BLaER1 treated with 17β-estradiol and CSF1 and Interleukin-3, amounts not matched to agents 10 nM and 100 nM (cell line): Measurements from ENCODE around the gene UBE3B.

ENCODE experiments used
- H3K27ac ChIP-seq, 11 experiments: shearing (Covaris generic); formaldehyde crosslinking; 2 replicates each; pipeline ENCODE4 v1.8.1; 2022
- H3K27me3 ChIP-seq, 11 experiments: shearing (Covaris generic); formaldehyde crosslinking; 2 replicates each; pipeline ENCODE4 v1.8.1; 2022
- H3K36me3 ChIP-seq, 11 experiments: shearing (Covaris generic); formaldehyde crosslinking; 2 replicates each; pipeline ENCODE4 v1.8.1; 2022
- H3K4me1 ChIP-seq, 10 experiments: shearing (Covaris generic); formaldehyde crosslinking; 2 replicates each; pipeline ENCODE4 v1.8.1; 2022
- H3K4me2 ChIP-seq, 11 experiments: shearing (Covaris generic); formaldehyde crosslinking; 2 replicates each; pipeline ENCODE4 v1.8.1; 2022
- H3K4me3 ChIP-seq, 10 experiments: shearing (Covaris generic); formaldehyde crosslinking; 2 replicates each; pipeline ENCODE4 v1.8.1; 2022
- H3K9ac ChIP-seq, 11 experiments: shearing (Covaris generic); formaldehyde crosslinking; 2 replicates each; pipeline ENCODE4 v1.8.1; 2022
- H3K9me3 ChIP-seq, 11 experiments: shearing (Covaris generic); formaldehyde crosslinking; replicated peaks in 1 of 11; 2 replicates each; pipeline ENCODE4 v1.8.1; 2022
- H4K20me1 ChIP-seq, 11 experiments: shearing (Covaris generic); formaldehyde crosslinking; 2 replicates each; pipeline ENCODE4 v1.8.1; 2022
- Cebpa-rat ChIP-seq, 11 experiments: shearing (Covaris generic); IDR thresholded peaks; 2 replicates each; pipeline ENCODE4 v1.8.1; 2022

Gene UBE3B

GRCh38 chr12:109573029-109573913, 95.8 kb downstream of the UBE3B start, which contains the start of the genes MMAB and MVK:
Gene MMAB (minus strand): TSS chr12:109573504. CDS start chr12:109573480, 24 bp downstream.
Gene MVK (plus strand): TSS chr12:109573794. CDS start chr12:109574823, 1,029 bp downstream.
- peak within 1 kb of the TSS; percentile 77 to 90 (median 83) for H3K9ac ChIP-seq
- H3K27ac ChIP-seq, result peak within 1 kb of the TSS; percentile 75 to 86 (median 82)
- H3K4me3 ChIP-seq, result peak within 1 kb of the TSS; percentile 69 to 82 (median 75)
- H3K27me3 ChIP-seq, result no peaks in the 10 kb centered on the region
- peaks cover 35 to 67% (median 61%) of the 10 kb centered on the region in 11 experiments for H3K36me3 ChIP-seq
- H3K9me3 ChIP-seq, result no peaks in the 10 kb centered on the region
- peaks cover 20 to 44% (median 24%) of the 10 kb centered on the region in 10 experiments for H3K4me1 ChIP-seq
- peaks cover 0 to 4% (median 0%) of the 10 kb centered on the region in 11 experiments; a peak in 1 of 22 replicates for H4K20me1 ChIP-seq
- H3K4me2 ChIP-seq, result peak within 1 kb of the TSS; percentile 87 to 98 (median 93)
- TF ChIP-seq Cebpa-rat (IDR thresholded peaks at IDR 0.05), result no peak

- Histone ChIP-seq H3K4me3 (peak overlapping the region; percentile 69 to 82 (median 75)), H3K9ac (peak overlapping the region; percentile 77 to 90 (median 81)), H3K9me3 (no peaks in the 10 kb centered on the region), H3K27me3 (no peaks in the 10 kb centered on the region), H4K20me1 (peaks cover 0 to 4% (median 0%) of the 10 kb centered on the region in 11 experiments; a peak in 1 of 22 replicates), H3K27ac (peak overlapping the region in 9 of 11 experiments; percentile 32 to 82 (median 44); a peak in 12 of 22 replicates), H3K4me2 (peak overlapping the region; percentile 81 to 98 (median 91)), H3K36me3 (peaks cover 35 to 67% (median 61%) of the 10 kb centered on the region in 11 experiments), H3K4me1 (peaks cover 20 to 44% (median 24%) of the 10 kb centered on the region in 10 experiments)
- no peak for TF ChIP-seq Cebpa-rat (IDR thresholded peaks at IDR 0.05)
Measured at GRCh38 chr12:109573914-109574244, 96.4 kb downstream of the UBE3B start.

GRCh38 chr12:109575683-109576082, 98.2 kb downstream of the UBE3B start:
- Histone ChIP-seq H4K20me1 (peaks cover 0 to 6% (median 0%) of the 10 kb centered on the region in 11 experiments; a peak in 2 of 22 replicates), H3K36me3 (peaks cover 47 to 67% (median 61%) of the 10 kb centered on the region in 11 experiments), H3K4me1 (peaks cover 20 to 33% (median 23%) of the 10 kb centered on the region in 10 experiments), H3K4me3 (no peak overlapping the region), H3K9me3 (no peaks in the 10 kb centered on the region), H3K4me2 (no peak overlapping the region), H3K27me3 (no peaks in the 10 kb centered on the region), H3K27ac (no peak overlapping the region), H3K9ac (peak overlapping the region in 2 of 11 experiments; percentile 9 to 14; a peak in 2 of 22 replicates)
- TF ChIP-seq Cebpa-rat (IDR thresholded peaks at IDR 0.05), result no peak

- Histone ChIP-seq H4K20me1 (peaks cover 0 to 17% (median 0%) of the 10 kb centered on the region in 11 experiments; a peak in 3 of 22 replicates), H3K4me3 (no peak overlapping the region), H3K27ac (no peak overlapping the region), H3K9ac (peak overlapping the region in 1 of 11 experiments; percentile 43; a peak in 2 of 22 replicates), H3K9me3 (no peaks in the 10 kb centered on the region), H3K36me3 (peaks cover 47 to 71% (median 64%) of the 10 kb centered on the region in 11 experiments), H3K4me1 (peaks cover 18 to 23% (median 20%) of the 10 kb centered on the region in 10 experiments), H3K27me3 (no peaks in the 10 kb centered on the region), H3K4me2 (no peak overlapping the region)
- no peak for TF ChIP-seq Cebpa-rat (IDR thresholded peaks at IDR 0.05)
Measured at GRCh38 chr12:109577311-109577710, 99.9 kb downstream of the UBE3B start.

- Histone ChIP-seq H3K4me1 (peaks cover 10 to 16% (median 12%) of the 10 kb centered on the region in 10 experiments), H3K36me3 (peaks cover 47 to 75% (median 64%) of the 10 kb centered on the region in 11 experiments), H4K20me1 (peaks cover 0 to 17% (median 0%) of the 10 kb centered on the region in 11 experiments; a peak in 3 of 22 replicates), H3K4me2 (no peak overlapping the region), H3K9ac (no peak overlapping the region), H3K9me3 (no peaks in the 10 kb centered on the region), H3K27ac (no peak overlapping the region), H3K4me3 (no peak overlapping the region), H3K27me3 (no peaks in the 10 kb centered on the region)
- TF ChIP-seq Cebpa-rat (IDR thresholded peaks at IDR 0.05), result no peak
Measured at GRCh38 chr12:109578330-109578927, 101.0 kb downstream of the UBE3B start.

GRCh38 chr12:109579639-109580038, 102.2 kb downstream of the UBE3B start:
- no peak for TF ChIP-seq Cebpa-rat (IDR thresholded peaks at IDR 0.05)
- Histone ChIP-seq H3K4me3 (no peak overlapping the region), H3K36me3 (peaks cover 55 to 85% (median 72%) of the 10 kb centered on the region in 11 experiments), H4K20me1 (peaks cover 0 to 17% (median 0%) of the 10 kb centered on the region in 11 experiments; a peak in 3 of 22 replicates), H3K27ac (no peak overlapping the region), H3K9me3 (no peaks in the 10 kb centered on the region), H3K27me3 (no peaks in the 10 kb centered on the region), H3K4me2 (no peak overlapping the region), H3K4me1 (peaks cover 3 to 9% (median 4%) of the 10 kb centered on the region in 10 experiments), H3K9ac (no peak overlapping the region)

- no peak overlapping the region for H3K27ac ChIP-seq
- peaks cover 55 to 86% (median 72%) of the 10 kb centered on the region in 11 experiments for H3K36me3 ChIP-seq
Measured at GRCh38 chr12:109580272-109580671, 102.8 kb downstream of the UBE3B start.

GRCh38 chr12:109580684-109581333, 103.4 kb downstream of the UBE3B start:
- Histone ChIP-seq H3K27me3 (no peaks in the 10 kb centered on the region), H3K4me2 (no peak overlapping the region), H3K4me3 (no peak overlapping the region), H3K9ac (no peak overlapping the region), H3K9me3 (no peaks in the 10 kb centered on the region), H4K20me1 (peaks cover 0 to 25% (median 0%) of the 10 kb centered on the region in 11 experiments; a peak in 4 of 22 replicates), H3K4me1 (0 out of 20 replicates have a peak, but pooled peaks cover 0 to 1% (median 0%) of the 10 kb centered on the region in 10 experiments), H3K27ac (no peak overlapping the region), H3K36me3 (peaks cover 53 to 86% (median 67%) of the 10 kb centered on the region in 11 experiments)
- no peak for TF ChIP-seq Cebpa-rat (IDR thresholded peaks at IDR 0.05)

More at GRCh38 chr12:109580272-109580671, 102.8 kb downstream of the UBE3B start:
- H3K9me3 ChIP-seq, result no peaks in the 10 kb centered on the region
- H3K27me3 ChIP-seq, result no peaks in the 10 kb centered on the region
- H3K4me1 ChIP-seq, result peaks cover 0 to 4% (median 0%) of the 10 kb centered on the region in 10 experiments; a peak in 1 of 20 replicates
- H4K20me1 ChIP-seq, result peaks cover 0 to 23% (median 0%) of the 10 kb centered on the region in 11 experiments; a peak in 3 of 22 replicates
- H3K4me2 ChIP-seq, result no peak overlapping the region
- no peak overlapping the region for H3K9ac ChIP-seq
- no peak overlapping the region for H3K4me3 ChIP-seq
- no peak for TF ChIP-seq Cebpa-rat (IDR thresholded peaks at IDR 0.05)
